ENCODE measurements around the gene NPDC1.

NPDC1 gene

GRCh38 chr9:137055385-137056364, 9.7 kb upstream of the NPDC1 start:
- peak; percentile 30 to 57 for DNase-seq

- no peak for DNase-seq
Measured at GRCh38 chr9:137054932-137055384, 9.0 kb upstream of the NPDC1 start.

- no peak for DNase-seq
Measured at GRCh38 chr9:137053944-137054931, 8.3 kb upstream of the NPDC1 start, which contains the start of gene ENTPD2. TSS of gene ENTPD2 (minus strand) at chr9:137054061. CDS start at chr9:137053997, 64 bp downstream.

GRCh38 chr9:137052998-137053943, 7.3 kb upstream of the NPDC1 start:
- no peak for DNase-seq

GRCh38 chr9:137052293-137052692, 6.3 kb upstream of the NPDC1 start:
- DNase-seq = no peak

GRCh38 chr9:137051145-137051724, 5.3 kb upstream of the NPDC1 start:
- DNase-seq = no peak

GRCh38 chr9:137050570-137050969, 4.6 kb upstream of the NPDC1 start:
- no peak for DNase-seq

- no peak for DNase-seq
Measured at GRCh38 chr9:137049544-137050449, 3.8 kb upstream of the NPDC1 start.

- DNase-seq = no peak
Measured at GRCh38 chr9:137048655-137049543, 2.9 kb upstream of the NPDC1 start.

GRCh38 chr9:137045294-137046087, 486 bp downstream of the NPDC1 start:
- peak in 1 of 2 experiments; percentile 16 for DNase-seq

- no peak for DNase-seq
Measured at GRCh38 chr9:137044502-137045177, 1.3 kb downstream of the NPDC1 start.

GRCh38 chr9:137044037-137044436, 1.9 kb downstream of the NPDC1 start:
- DNase-seq = no peak

- no peak for DNase-seq
Measured at GRCh38 chr9:137042751-137043727, 2.9 kb downstream of the NPDC1 start.

- DNase-seq = no peak
Measured at GRCh38 chr9:137041124-137041523, 4.9 kb downstream of the NPDC1 start.

- DNase-seq = no peak
Measured at GRCh38 chr9:137040568-137040967, 5.4 kb downstream of the NPDC1 start.

- no peak for DNase-seq
Measured at GRCh38 chr9:137039611-137040366, 6.2 kb downstream of the NPDC1 start.
